Uterus (tissue), 4 donors: ENCODE measurements around the gene CCDC9. TPM values are rescaled to one million over a fixed set of nuclear protein-coding genes. Genes with fewer than 3 reads are reported as not detected.
"Not testable (repeated sequence)": the region's sequence is repeated elsewhere in the genome, so short reads cannot be mapped to it uniquely, and the experiment has no call there.

Experiments
- DNase-seq, 2 donors: peaks; one replicate each; pipeline ENCODE4 v3.0.0-alpha.2; 2019 to 2020
- H3K27ac ChIP-seq, 2 donors: fragments of 200-600 bp; sonication (generic); 1 replicate in 1 of 2; 2 replicates in 1 of 2; pipeline ENCODE4 v1.5.1; 2016 to 2018
- H3K27me3 ChIP-seq, 2 donors: fragments of 200-600 bp; sonication (generic); one replicate each; pipeline ENCODE4 v1.5.1; 2018 to 2019; ENCODE audit warnings: control low read depth in 1 of 2
- H3K36me3 ChIP-seq, 2 donors: fragments of 200-600 bp; sonication (generic); one replicate each; pipeline ENCODE4 v1.5.1; 2019; ENCODE audit warnings: control low read depth in 1 of 2
- H3K4me1 ChIP-seq, 2 donors: fragments of 200-600 bp; sonication (generic); one replicate each; pipeline ENCODE4 v1.5.1; 2018 to 2019; ENCODE audit warnings: control low read depth in 1 of 2
- H3K4me3 ChIP-seq, 2 donors: fragments of 200-600 bp; sonication (generic); 1 replicate in 1 of 2; 2 replicates in 1 of 2; pipeline ENCODE4 v1.5.1; 2018 to 2019; ENCODE audit warnings: mild to moderate bottlenecking in 1 of 2
- H3K9me3 ChIP-seq, 2 donors: fragments of 200-600 bp; sonication (generic); one replicate each; pipeline ENCODE4 v1.5.1; 2019; ENCODE audit warnings: control low read depth in 1 of 2
- POLR2A ChIP-seq, 2 donors: fragments of 450-650 bp; IDR thresholded peaks; one replicate each; pipeline ENCODE4 v1.6.1; 2016; ENCODE audit warnings: antibody characterized with exemption in 2 of 2, mild to moderate bottlenecking in 1 of 2, moderate library complexity in 1 of 2
- intact Hi-C: fragments of 100-400 bp; cut with DNase I; formaldehyde crosslinking; loops from one replicate; pipeline ENCODE4 v1.15.1; 2023; ENCODE audit warnings: low total_unique reads
- total RNA-seq, 4 donors: library from RNA; depleted of rRNA in 3 of 4; stranded (reverse); fragments of >200 nt in 3 of 4; gene quantifications; one replicate each; pipeline versions ENCODE4 v1.1.0 to v1.2.4, GENCODE V29; 2014 to 2023
- TF ChIP-seq, protein P1 (sequence below), 4 experiments: fragments of 200-600 bp in 2 of 4; fragments of 450-650 bp in 2 of 4; sonication (generic) in 2 of 4; IDR thresholded peaks; one replicate each; pipeline ENCODE4 v1.5.1; 2016 to 2019; ENCODE audit warnings: antibody characterized with exemption in 4 of 4, mild to moderate bottlenecking in 2 of 4, moderate library complexity in 1 of 4
- donor health status: DM: yes; HTN: yes; CAD: no.

CCDC9 gene
- total RNA-seq, 4 donors from 2014 or later = 2.6 to 45.4 (median 8.1) TPM

DNA sequence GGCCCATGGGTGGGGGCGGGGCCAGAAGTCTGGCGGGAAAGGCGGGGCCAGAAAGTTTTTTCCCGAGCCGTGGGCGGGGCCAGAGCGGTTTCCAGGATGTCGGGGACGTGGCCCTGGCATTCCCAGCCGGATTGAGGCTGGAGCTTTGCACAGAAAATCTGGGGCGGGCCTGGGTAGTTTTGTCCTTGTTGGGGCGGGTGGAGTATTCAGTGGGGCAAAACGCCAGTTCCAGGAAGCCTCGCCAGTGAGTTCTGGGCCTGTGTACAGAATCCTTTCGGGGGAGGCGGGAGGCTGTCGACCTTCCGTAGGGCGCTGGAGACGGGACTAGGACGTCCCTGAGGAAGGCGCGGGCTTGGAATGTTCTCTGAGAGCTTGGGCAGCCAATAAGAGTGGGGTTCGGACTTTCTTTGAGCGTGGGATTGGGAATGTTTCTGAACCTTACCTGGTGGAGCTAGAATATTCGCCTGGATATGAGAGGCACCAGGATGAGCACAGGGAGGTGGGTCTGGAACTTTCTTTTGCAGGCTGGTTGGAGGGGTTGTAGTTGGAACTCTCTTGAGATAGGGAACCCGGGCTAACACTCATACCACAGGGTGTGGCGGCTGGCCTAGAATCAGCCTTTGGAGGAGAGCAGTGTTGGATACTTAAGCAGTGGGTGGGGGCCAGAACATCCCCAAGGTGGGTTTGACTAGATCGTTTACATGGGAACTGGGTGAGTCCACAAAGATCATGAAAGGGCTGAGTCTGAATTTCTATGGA lies 1.3 kb downstream of the CCDC9 start:
- H3K27me3 ChIP-seq = no peaks in the 10 kb centered on the region
- peak in 1 of 2 donors; percentile 57 for DNase-seq
- H3K4me1 ChIP-seq = peaks cover 9 to 16% of the 10 kb centered on the region in 2 donors
- no peaks in the 10 kb centered on the region for H3K9me3 ChIP-seq
- TF ChIP-seq, protein P1, sequence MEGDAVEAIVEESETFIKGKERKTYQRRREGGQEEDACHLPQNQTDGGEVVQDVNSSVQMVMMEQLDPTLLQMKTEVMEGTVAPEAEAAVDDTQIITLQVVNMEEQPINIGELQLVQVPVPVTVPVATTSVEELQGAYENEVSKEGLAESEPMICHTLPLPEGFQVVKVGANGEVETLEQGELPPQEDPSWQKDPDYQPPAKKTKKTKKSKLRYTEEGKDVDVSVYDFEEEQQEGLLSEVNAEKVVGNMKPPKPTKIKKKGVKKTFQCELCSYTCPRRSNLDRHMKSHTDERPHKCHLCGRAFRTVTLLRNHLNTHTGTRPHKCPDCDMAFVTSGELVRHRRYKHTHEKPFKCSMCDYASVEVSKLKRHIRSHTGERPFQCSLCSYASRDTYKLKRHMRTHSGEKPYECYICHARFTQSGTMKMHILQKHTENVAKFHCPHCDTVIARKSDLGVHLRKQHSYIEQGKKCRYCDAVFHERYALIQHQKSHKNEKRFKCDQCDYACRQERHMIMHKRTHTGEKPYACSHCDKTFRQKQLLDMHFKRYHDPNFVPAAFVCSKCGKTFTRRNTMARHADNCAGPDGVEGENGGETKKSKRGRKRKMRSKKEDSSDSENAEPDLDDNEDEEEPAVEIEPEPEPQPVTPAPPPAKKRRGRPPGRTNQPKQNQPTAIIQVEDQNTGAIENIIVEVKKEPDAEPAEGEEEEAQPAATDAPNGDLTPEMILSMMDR (IDR thresholded peaks at IDR 0.05) = no peak
- TF ChIP-seq POLR2A (IDR thresholded peaks at IDR 0.05) = peak; percentile 64 to 82
- H3K27ac ChIP-seq = peak overlapping the region; percentile 95 to 97
- H3K4me3 ChIP-seq = peak overlapping the region; percentile 49 to 51
- intact Hi-C loops = no loop called here
- no peaks in the 10 kb centered on the region for H3K36me3 ChIP-seq

DNA sequence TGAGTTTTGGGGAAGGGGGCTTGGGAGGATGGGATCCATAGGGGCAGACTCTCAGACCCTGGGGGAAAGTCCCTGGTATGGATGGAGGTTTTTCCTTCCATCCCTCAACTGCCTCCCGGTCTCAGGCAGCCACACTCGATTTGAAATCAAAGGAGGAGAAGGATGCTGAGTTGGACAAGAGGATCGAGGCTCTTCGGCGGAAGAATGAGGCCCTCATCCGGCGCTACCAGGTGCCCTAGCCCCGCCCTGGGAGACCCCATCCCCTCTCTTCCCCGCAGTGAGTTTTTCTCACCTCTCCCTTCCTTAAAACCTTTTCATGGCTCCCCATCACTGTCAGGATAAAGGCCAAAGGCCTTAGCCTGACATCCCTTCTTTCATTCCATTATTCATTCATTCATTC lies 2.1 kb downstream of the CCDC9 start:
- intact Hi-C loops = no loop called here
- peaks cover 9 to 16% of the 10 kb centered on the region in 2 donors for H3K4me1 ChIP-seq
- DNase-seq = no peak
- H3K27me3 ChIP-seq = no peaks in the 10 kb centered on the region
- H3K27ac ChIP-seq = peak overlapping the region; percentile 95 to 97
- no peak overlapping the region for H3K4me3 ChIP-seq
- TF ChIP-seq, protein P1 (IDR thresholded peaks at IDR 0.05) = no peak
- no peak for TF ChIP-seq POLR2A (IDR thresholded peaks at IDR 0.05)
- H3K36me3 ChIP-seq = no peaks in the 10 kb centered on the region
- H3K9me3 ChIP-seq = no peaks in the 10 kb centered on the region

DNA sequence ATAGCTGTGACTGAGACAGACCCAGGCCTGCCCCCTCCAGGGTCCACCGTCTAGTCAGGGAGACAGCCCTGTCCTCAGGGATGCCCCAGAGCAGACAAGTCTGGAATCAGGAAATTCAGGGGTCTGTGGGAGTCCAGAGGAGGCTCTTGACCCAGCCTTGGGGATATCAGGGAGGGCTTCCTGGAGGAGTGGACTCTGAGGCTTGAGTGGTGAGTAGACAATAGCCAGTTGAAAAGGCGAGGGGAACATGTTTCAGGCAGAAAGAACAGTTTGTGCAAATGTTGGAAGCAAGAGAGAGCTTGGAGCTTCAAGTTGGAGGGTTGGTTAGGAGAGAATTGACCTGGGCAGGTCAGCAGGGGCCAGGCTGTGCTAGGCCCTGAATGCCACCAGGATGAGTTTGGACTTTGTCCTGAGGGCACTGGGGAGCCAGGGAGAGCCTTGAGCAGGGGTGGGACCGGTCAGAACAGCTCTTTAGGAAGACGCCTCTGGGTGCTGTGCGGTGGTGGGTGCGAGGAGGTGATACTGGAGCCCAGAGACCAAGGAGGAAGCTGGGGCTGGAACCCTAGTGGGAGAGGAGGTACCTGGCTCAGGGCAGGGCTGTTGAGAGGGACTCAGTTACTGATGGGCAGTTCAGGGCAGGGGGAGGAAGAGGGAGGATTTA lies 2.7 kb downstream of the CCDC9 start:
- TF ChIP-seq, protein P1 (IDR thresholded peaks at IDR 0.05) = no peak
- no peak for TF ChIP-seq POLR2A (IDR thresholded peaks at IDR 0.05)
- Histone ChIP-seq H3K27ac (peak overlapping the region; percentile 17 to 97), H3K4me3 (no peak overlapping the region), H3K4me1 (peaks cover 9 to 16% of the 10 kb centered on the region in 2 donors), H3K9me3 (no peaks in the 10 kb centered on the region), H3K36me3 (no peaks in the 10 kb centered on the region), H3K27me3 (no peaks in the 10 kb centered on the region)
- DNase-seq = no peak
- intact Hi-C loops = no loop called here

DNA sequence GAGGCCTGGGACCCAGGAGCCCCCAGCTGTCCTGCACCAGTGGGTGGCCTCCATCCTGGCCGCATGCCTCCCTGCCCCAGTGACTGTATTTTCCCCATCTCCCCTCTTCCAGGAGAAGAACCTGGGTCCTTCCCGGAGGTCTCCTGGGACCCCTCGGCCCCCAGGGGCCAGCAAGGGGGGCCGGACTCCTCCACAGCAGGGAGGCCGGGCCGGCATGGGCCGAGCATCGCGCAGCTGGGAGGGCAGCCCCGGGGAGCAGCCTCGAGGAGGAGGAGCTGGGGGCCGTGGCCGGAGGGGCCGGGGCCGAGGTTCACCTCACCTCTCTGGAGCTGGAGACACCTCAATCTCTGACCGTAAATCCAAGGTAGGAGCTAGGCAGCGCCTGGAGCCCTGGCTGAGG lies 4.2 kb downstream of the CCDC9 start:
- DNase-seq = no peak
- H3K27me3 ChIP-seq = no peaks in the 10 kb centered on the region
- no peak for TF ChIP-seq POLR2A (IDR thresholded peaks at IDR 0.05)
- intact Hi-C loops = no loop called here
- H3K4me3 ChIP-seq = no peak overlapping the region
- no peak overlapping the region for H3K27ac ChIP-seq
- H3K4me1 ChIP-seq = peaks cover 9 to 16% of the 10 kb centered on the region in 2 donors
- no peaks in the 10 kb centered on the region for H3K9me3 ChIP-seq
- H3K36me3 ChIP-seq = no peaks in the 10 kb centered on the region

GRCh38 chr19:47261946-47262793 lies 5.8 kb downstream of the CCDC9 start:
- H3K27ac ChIP-seq, H3K4me3 ChIP-seq, intact Hi-C loops, H3K27me3 ChIP-seq, H3K9me3 ChIP-seq, DNase-seq, H3K36me3 ChIP-seq: not testable (repeated sequence)
- peaks cover 9 to 16% of the 10 kb centered on the region in 2 donors for H3K4me1 ChIP-seq
